HEK293 (cell line): Measurements from ENCODE around the gene LY6G6F.

ENCODE experiments used
- KLF10 ChIP-seq: fragments of 450-650 bp; IDR thresholded peaks from 2 replicates; pipeline ENCODE4 v1.5.1; 2018; ENCODE audit warnings: missing biosample characterization, mild to moderate bottlenecking, missing genetic modification characterization
- ZBTB1 ChIP-seq: fragments of 450-650 bp; formaldehyde crosslinking; IDR thresholded peaks from 2 replicates; pipeline ENCODE4 v1.5.1; 2016; ENCODE audit warnings: missing biosample characterization, missing genetic modification characterization
- ZFHX2 ChIP-seq: fragments of 450-650 bp; formaldehyde crosslinking; conservative IDR thresholded peaks from 2 replicates; pipeline ENCODE4 v1.5.1; 2016; ENCODE audit warnings: missing biosample characterization, missing genetic modification characterization
- ZFP37 ChIP-seq: fragments of 450-650 bp; formaldehyde crosslinking; IDR thresholded peaks from 2 replicates; pipeline ENCODE4 v1.5.1; 2016; ENCODE audit warnings: missing biosample characterization, missing genetic modification characterization
- ZNF501 ChIP-seq: fragments of 450-650 bp; formaldehyde crosslinking; IDR thresholded peaks from 2 replicates; pipeline ENCODE4 v1.5.1; 2016; ENCODE audit warnings: missing biosample characterization, missing genetic modification characterization
- ZNF558 ChIP-seq: fragments of 450-650 bp; formaldehyde crosslinking; IDR thresholded peaks from 2 replicates; pipeline ENCODE4 v1.5.1; 2016; ENCODE audit warnings: missing biosample characterization, missing genetic modification characterization
- ZNF585B ChIP-seq: fragments of 450-650 bp; formaldehyde crosslinking; IDR thresholded peaks from 2 replicates; pipeline ENCODE4 v1.5.1; 2016; ENCODE audit warnings: missing biosample characterization, missing genetic modification characterization
- ZNF792 ChIP-seq: fragments of 450-650 bp; formaldehyde crosslinking; IDR thresholded peaks from 2 replicates; pipeline ENCODE4 v1.5.1; 2016; ENCODE audit warnings: missing biosample characterization, missing genetic modification characterization
- TF ChIP-seq, protein P1 (sequence below): fragments of 450-650 bp; formaldehyde crosslinking; IDR thresholded peaks from 2 replicates; pipeline ENCODE4 v1.5.1; 2016; ENCODE audit warnings: missing biosample characterization, missing genetic modification characterization
- TF ChIP-seq, protein P2 (sequence below): fragments of 450-650 bp; formaldehyde crosslinking; IDR thresholded peaks from 2 replicates; pipeline ENCODE4 v1.5.1; 2016; ENCODE audit warnings: missing biosample characterization, missing genetic modification characterization
- TF ChIP-seq, protein P3 (sequence below): fragments of 450-650 bp; formaldehyde crosslinking; IDR thresholded peaks from 2 replicates; pipeline ENCODE4 v1.5.1; 2017; ENCODE audit warnings: missing biosample characterization, missing genetic modification characterization

DNA sequence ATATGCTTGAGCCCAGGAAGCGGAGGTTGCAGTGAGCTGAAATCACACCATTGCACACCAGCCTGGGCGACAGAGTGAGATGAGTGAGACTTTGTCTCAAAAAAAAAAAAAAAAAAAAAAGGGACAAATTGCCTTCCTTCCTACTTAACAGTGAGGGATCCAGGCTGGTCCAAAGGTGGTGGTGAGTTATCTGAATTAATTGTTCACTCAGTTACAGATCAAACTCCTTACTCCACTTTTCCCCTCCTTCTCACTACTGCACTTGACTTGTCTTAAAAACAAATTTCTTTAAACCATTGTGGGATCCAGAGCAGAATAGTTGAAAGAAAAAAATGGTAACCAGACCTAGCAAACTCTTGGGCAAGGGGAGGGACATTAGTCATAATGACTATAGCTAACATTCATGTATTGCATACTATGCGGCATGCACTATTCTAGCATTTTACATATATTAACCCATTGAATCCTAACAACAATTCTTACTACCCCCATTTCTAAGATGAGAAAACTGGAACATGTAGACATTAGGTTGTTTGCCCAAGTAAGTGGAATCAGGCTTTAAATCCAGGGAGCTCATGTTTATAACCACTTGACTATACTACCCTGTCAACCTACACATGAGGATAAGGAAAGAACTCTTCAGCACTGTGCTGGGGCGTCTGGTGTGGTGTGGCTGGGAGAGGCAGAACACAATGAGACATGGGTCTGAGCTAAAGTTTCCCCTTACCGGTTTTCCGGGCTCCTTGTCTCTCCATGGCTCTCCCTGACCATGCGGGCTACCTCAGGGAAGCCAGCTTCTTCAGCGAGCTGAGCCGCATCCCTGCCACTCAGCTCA is 43.3 kb upstream of the LY6G6F start:
- TF ChIP-seq ZNF585B (tag by site-specific recombination) (no peak), KLF10 (tag by site-specific recombination) (no peak), ZNF501 (tag by site-specific recombination) (no peak), ZNF558 (tag by site-specific recombination) (no peak), ZNF792 (tag by site-specific recombination) (no peak), ZFP37 (no peak), ZFHX2 (tag by site-specific recombination) (no peak), ZBTB1 (tag by site-specific recombination) (no peak)
- TF ChIP-seq, protein P1, sequence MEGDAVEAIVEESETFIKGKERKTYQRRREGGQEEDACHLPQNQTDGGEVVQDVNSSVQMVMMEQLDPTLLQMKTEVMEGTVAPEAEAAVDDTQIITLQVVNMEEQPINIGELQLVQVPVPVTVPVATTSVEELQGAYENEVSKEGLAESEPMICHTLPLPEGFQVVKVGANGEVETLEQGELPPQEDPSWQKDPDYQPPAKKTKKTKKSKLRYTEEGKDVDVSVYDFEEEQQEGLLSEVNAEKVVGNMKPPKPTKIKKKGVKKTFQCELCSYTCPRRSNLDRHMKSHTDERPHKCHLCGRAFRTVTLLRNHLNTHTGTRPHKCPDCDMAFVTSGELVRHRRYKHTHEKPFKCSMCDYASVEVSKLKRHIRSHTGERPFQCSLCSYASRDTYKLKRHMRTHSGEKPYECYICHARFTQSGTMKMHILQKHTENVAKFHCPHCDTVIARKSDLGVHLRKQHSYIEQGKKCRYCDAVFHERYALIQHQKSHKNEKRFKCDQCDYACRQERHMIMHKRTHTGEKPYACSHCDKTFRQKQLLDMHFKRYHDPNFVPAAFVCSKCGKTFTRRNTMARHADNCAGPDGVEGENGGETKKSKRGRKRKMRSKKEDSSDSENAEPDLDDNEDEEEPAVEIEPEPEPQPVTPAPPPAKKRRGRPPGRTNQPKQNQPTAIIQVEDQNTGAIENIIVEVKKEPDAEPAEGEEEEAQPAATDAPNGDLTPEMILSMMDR, result no peak
- TF ChIP-seq, protein P2, sequence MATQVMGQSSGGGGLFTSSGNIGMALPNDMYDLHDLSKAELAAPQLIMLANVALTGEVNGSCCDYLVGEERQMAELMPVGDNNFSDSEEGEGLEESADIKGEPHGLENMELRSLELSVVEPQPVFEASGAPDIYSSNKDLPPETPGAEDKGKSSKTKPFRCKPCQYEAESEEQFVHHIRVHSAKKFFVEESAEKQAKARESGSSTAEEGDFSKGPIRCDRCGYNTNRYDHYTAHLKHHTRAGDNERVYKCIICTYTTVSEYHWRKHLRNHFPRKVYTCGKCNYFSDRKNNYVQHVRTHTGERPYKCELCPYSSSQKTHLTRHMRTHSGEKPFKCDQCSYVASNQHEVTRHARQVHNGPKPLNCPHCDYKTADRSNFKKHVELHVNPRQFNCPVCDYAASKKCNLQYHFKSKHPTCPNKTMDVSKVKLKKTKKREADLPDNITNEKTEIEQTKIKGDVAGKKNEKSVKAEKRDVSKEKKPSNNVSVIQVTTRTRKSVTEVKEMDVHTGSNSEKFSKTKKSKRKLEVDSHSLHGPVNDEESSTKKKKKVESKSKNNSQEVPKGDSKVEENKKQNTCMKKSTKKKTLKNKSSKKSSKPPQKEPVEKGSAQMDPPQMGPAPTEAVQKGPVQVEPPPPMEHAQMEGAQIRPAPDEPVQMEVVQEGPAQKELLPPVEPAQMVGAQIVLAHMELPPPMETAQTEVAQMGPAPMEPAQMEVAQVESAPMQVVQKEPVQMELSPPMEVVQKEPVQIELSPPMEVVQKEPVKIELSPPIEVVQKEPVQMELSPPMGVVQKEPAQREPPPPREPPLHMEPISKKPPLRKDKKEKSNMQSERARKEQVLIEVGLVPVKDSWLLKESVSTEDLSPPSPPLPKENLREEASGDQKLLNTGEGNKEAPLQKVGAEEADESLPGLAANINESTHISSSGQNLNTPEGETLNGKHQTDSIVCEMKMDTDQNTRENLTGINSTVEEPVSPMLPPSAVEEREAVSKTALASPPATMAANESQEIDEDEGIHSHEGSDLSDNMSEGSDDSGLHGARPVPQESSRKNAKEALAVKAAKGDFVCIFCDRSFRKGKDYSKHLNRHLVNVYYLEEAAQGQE (tag by site-specific recombination), result no peak
- TF ChIP-seq, protein P3, sequence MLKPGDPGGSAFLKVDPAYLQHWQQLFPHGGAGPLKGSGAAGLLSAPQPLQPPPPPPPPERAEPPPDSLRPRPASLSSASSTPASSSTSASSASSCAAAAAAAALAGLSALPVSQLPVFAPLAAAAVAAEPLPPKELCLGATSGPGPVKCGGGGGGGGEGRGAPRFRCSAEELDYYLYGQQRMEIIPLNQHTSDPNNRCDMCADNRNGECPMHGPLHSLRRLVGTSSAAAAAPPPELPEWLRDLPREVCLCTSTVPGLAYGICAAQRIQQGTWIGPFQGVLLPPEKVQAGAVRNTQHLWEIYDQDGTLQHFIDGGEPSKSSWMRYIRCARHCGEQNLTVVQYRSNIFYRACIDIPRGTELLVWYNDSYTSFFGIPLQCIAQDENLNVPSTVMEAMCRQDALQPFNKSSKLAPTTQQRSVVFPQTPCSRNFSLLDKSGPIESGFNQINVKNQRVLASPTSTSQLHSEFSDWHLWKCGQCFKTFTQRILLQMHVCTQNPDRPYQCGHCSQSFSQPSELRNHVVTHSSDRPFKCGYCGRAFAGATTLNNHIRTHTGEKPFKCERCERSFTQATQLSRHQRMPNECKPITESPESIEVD (tag by site-specific recombination), result no peak
